Right lobe of liver (tissue), 4 donors: ENCODE results near the gene TSPOAP1.

ENCODE experiments used
- POLR2A ChIP-seq: fragments of 450-650 bp; IDR thresholded peaks from one replicate; pipeline ENCODE4 v1.6.1; 2017; ENCODE audit warnings: antibody characterized with exemption, mild to moderate bottlenecking
- TF ChIP-seq, protein P1 (sequence below), 4 donors: fragments of 200-600 bp in 3 of 4; fragments of 450-650 bp in 1 of 4; IDR thresholded peaks; one replicate each; pipeline versions ENCODE4 v1.5.1 to v1.8.0; 2016 to 2022; ENCODE audit warnings: antibody characterized with exemption in 4 of 4, mild to moderate bottlenecking in 2 of 4
- donor health status: DM: no; HTN: no; CAD: no.
- donor health status: DM: no; HTN: no; CAD: no.
- donor health status: DM: no; HTN: yes; CAD: no.

DNA sequence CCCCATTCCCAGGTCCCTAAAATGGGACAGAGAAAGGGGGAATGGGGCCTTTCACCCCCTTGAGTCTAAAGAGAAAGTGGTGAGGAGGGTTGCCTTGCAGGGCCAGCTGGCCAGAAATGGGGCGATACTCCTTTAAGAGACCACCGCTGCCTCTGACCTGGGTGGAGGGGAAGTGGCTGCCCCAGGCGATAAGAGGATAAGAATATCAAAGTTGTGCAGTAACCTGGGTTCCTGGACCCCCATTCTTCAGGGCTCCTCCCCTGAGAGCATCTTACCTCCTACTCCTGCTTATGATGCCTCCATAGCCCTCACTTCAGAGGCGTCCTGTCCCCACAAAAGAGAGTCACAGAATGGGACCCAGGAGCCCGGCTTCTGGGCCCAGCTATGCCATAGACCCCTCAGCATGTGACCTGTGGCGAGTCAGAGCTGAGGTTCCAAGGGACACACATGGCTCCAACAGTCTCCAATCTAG lies 5.2 kb upstream of the TSPOAP1 start:
- TF ChIP-seq, protein P1, sequence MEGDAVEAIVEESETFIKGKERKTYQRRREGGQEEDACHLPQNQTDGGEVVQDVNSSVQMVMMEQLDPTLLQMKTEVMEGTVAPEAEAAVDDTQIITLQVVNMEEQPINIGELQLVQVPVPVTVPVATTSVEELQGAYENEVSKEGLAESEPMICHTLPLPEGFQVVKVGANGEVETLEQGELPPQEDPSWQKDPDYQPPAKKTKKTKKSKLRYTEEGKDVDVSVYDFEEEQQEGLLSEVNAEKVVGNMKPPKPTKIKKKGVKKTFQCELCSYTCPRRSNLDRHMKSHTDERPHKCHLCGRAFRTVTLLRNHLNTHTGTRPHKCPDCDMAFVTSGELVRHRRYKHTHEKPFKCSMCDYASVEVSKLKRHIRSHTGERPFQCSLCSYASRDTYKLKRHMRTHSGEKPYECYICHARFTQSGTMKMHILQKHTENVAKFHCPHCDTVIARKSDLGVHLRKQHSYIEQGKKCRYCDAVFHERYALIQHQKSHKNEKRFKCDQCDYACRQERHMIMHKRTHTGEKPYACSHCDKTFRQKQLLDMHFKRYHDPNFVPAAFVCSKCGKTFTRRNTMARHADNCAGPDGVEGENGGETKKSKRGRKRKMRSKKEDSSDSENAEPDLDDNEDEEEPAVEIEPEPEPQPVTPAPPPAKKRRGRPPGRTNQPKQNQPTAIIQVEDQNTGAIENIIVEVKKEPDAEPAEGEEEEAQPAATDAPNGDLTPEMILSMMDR (IDR thresholded peaks at IDR 0.05) = no peak
- no peak for TF ChIP-seq POLR2A
